ENCODE data around the gene NGB.

Gene NGB

DNA sequence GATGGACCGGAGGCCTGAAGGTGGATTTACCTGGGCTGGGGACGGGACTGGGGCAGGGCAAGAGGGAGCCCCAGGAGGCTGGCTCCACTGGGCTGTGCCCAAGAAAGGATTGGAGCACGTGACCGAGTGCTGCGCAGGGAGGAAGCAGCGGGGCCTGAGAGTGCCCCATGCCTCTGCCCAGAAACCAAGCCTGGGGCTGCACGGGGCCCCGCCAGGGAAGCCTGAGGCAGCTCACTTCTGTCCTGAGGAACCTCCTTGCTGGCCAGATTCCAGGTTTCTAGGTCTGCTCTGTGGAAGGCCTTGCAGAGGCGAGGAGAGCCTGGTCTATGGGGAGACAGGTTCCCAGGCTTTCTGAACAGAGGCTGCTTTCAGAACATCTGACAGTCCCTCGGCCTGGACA, 10.4 kb downstream of the NGB start:
- DNase-seq: no peak

DNA sequence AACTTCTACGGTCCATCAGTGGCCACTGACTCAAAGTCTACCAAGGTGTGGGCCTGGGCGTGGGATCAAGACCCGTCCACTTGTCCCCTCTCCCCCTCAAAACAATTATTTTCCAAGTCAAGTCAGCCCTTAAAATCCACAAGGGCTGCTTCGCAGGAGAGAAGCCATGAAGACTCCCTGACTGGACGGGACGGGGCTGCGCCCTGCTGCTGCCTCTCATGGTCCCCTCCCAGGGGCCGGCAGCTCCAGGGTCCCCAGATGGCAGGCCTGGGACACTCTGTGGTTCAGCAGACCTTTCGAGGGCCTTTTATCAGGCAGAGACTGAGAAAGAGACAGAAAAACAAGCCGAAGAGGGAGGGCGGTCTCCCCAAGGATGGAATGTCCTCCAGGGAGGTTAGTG, 10.8 kb downstream of the NGB start:
- DNase-seq: no peak

DNA sequence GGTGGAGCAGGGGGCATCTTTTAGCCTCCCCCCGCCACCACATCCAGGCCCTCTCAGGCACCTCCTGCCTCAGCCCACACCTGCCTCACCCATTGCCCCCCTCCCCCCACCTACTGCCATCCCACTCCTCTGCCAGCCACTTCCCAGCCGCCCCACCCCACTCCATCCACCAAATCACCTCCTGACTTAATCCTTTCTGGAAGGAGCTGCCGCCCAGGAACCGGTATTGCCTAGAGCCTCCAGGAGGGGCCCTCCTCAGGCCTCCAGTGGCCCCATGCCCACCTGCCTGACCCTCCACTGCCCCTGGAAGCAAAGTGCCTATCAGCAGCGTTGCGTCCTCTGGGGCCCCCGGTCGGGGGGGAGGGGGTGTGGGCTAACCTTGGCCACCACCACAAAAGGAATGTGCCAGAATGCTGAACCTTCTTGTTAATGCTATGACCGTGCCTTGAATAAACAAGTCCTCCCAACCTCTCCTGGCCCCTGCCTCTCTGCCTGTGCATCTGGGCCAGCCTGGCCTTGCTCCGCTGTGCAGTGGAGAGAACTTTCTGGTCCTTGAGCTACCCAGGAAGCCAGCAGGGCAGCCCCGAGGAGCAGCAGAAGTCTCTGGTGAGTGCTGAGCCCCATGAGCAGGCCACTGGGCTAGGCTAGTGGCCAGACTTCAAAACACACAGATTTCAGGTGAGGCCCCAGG, 11.8 kb downstream of the NGB start:
- DNase-seq: no peak

DNA sequence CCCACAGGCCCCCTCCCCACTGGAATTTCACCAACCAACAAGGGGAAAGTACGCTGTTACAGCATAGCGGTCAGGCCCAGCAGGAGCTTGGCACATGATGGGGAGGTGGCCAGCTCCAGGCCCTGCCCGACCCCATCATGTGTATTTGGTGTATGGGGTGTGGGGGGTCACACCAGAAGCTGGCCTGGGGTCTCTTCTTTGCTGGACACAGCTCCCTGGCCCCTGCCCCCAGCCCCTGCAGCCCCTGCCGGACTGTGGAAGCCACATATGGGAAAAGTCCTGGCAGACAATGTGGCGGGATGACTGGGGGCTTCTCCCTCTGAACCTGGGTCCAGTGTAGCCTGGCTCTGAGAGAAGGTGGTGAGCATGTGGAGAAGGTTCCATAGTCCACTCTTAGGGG, 12.4 kb downstream of the NGB start:
- DNase-seq: no peak

DNA sequence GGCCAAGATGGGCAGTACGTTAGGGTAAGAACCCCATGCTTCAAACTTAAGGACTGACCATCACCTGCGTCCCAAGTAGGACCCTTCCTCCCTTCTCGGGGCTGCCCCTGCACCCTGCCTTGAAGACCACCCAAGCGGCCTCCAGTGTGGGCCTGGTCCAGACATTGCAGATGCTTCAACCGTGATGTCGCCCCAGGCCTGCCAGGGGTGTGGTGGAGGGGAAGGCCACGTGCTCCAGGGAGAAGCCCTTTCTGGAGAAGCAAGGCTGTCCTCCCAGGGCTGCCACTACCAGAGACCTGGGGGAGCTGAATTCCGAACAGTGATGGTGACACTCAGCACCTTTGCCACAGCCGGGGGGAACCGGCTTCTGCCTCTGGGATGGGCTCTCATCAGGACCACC, 13.3 kb downstream of the NGB start:
- DNase-seq: no peak

DNA sequence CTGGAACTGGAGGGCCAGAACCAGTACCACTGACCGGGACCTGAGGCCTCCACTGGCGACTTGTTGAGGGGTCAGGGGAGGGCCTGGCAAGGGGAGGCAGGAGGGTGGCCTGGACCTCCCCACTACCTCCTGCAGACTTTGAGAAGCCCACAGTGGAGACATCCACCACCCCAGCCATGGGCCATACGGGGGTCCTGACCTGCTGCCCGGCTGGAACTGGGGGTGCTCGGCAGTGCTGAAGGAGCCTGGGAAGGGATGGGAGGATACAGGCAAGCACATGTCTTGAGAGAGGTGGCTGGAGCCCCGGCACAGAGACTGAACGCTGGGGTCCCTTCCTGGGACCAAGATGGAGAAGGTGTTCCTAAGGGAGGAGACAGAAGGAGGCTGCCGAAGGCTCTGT, 14.3 kb downstream of the NGB start:
- no peak for DNase-seq

DNA sequence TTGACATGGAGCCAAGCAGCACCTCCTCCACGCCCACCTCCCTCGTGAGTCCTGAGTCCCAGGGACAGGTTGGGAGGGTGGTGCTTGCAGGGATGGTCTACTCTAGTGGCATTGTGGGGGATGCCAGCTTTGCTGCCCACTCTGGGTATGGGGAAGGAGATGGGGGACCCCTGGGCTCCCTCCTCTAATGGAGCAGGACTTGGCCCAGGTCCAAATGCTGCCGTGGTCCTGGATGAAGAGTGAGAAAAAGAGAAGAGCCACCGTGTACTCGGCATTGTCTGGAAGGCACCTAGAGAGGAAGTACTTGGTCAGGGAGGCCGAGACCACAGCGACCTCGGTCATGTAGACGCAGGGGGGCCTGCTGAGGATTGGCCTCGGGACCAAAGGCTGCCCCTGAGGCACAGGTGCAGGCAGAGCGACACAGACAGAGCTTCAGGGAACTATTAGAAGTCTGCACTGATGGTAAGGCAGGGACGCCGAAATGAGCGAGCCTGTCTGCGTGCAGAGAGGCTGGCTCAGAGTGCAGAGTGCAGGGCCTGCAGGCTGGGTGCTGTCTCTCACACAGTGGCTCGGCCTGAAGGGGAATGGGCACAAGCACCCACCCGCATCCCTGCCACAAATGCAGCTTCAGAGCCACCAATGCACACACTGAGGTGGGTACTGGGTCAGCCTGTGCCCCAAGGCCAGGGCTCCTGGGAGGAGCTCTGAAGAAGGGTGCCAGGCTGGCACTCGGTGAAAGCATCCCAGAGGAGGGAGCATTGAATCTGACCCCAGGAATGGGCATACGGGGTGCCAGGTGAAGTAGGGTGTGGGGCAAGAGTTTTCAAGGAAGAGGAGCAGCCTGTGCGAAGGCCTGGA, 17.4 kb downstream of the NGB start:
- DNase-seq: no peak

DNA sequence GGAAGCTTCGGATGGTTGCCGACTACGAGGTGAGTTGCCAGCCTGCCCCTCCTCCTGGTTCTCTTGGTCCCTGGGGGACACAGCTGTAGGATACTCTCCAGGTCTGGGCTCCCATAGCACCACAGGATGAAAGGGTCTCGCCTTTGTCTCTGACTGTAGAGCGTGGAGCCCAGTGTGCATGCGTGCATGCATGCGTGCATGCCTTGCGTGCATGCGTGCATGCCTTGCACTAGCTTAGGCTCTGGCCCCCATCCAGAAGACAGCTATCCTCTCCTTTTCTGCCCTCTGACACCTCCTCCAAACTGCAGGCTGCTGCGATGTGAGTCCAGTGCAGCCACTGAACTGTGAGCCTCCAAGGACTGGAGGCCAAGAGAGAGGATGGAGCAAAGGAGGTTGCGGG, 19.1 kb downstream of the NGB start:
- DNase-seq: no peak

DNA sequence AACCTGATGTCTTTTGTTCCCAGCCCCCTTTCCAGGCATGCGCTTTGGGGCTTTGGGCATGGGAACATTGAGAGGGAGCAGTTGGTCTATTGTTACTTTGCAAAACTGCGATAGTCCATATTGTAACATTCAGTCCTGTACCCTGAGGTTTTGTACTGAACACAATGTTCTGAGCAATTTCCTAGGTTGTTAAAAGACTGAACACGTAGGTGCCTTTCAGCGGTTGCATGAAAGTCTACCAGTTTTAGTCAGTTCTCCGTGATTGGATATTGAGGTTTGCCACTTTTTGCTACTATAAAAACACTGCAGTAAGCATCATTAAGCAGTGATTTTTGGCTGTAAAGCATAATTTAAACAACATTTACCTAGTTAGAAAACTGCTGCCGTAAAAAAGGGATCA, 20.1 kb downstream of the NGB start:
- DNase-seq: no peak

DNA sequence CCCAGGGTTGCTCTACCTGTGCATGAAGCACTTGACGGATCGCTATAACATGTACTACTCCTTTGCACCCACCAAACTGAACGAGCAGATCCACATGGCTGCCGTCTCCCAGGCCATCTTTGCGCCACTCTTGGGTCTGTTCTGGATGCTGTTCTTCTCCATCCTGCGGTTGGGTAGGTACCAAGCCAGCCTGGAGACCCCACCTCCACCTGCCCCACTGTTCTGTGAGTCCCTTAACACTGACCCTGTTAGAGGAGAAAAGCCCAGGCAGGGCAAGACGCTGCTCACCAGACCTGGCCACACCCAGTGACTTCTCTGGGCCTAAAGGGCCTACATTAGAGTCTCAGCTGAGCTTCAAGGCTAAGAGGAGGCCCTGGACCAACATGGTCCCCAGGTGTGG, 21.7 kb downstream of the NGB start:
- DNase-seq: no peak

DNA sequence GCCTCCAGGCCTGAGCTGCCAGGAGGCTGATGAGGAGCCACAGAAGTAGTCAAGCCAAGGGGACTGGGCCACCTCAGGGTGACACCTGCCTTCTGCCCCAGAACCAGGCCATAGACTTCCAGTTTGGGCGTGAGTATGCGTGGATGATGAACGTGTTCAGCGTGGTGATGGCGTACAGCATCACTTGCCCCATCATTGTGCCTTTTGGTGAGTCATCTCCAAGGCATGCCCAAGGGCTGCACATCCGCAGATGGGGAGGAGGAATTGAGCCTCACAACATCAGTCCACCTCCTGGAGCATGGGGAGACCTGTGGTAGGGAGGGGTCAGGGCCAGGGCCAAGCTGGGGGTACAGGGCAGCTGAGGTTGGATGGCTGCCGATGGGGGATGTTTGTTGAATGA, 22.3 kb downstream of the NGB start:
- no peak for DNase-seq

DNA sequence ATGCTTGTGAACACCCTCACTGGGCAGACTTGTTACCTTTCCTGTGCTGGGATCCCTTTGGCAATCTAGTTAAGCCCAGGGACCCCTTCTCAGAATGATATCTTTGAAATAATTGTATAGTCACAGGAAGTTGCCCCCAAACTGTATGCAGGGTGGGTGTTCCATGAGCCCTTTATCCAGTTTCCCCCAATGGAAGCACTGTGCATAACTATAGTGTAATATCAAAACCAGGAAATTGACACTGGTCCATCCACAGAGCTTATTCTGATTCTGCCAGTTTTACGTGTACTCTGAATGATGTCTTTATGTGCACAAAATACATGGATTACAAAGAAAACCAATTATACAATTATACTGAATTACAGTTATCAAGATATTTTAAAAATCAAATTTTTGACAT, 24.2 kb downstream of the NGB start:
- no peak for DNase-seq

DNA sequence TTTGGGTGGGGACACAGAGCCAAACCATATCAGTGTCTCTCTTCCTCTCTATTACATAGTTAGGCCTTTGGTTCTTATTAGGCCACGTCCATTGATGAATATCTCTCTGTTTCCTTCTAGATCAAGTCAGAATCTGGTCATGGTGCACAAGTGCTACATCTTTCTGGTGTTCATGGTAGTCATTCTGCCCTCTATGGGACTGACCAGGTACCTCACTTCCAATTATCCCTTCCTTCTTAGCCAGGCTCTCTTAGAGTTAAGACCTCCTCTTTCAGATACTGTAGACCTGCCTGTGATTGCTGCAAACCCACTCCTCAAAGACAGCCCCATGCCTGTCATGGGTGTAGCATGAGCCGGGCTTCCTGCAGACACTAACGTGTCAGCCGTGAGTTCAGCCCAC, 25.2 kb downstream of the NGB start:
- no peak for DNase-seq

DNA sequence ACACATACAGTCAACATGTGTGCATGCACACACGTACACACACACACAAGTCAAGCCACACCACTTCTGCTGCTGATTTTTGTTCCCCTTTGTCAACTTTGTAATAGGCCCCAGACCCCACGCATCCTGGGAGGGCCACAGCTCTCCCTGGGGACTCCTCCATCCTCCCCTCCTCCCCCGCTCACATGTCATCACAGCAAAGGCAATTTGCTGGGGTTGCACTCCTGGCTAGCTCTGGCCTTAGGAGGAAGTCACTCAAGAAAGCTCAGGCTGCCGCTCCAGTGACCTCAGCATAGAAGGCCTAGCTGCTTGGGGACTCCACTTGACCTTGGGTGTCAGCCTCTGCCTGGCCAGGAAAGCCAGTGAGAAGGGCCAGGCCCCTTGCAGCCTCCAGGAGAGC, 27.2 kb downstream of the NGB start:
- no peak for DNase-seq

DNA sequence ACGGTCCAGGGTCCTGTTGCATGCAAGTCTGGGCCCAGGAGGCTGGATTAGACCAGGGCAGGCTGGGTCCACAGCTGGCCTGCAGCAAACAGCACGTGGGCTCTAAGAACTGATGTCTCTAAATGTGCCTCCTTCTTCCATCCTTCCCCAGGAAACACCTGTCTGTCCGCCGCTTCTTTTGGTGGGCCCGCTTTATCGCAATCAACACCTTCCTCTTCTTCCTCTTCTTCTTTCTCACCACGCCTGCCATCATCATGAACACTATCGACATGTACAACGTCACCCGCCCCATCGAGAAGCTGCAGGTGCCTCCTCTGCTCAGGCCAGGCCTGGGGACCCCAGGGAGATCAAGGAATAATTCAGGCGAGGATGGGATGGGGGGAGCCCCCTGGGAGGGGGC, 28.3 kb downstream of the NGB start:
- DNase-seq: no peak

DNA sequence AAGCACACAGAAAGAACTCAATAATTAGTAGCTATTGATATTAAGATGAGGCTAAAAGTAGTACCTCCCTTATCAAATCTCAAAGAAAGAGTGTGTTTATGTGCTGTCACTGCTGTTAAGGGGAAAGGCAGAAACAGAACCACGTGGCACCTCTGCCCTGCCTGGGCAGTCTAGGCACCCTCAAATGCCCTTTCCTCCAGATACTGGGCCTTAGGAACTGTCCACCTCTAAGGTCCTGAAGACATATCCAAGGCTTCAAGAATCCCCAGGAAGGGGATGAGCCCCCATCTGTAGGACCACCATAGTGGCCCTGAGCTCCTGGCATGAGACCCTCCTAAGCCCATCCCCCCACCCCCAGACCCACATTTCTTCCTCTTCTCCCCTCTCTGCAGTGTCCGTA, 29.1 kb downstream of the NGB start:
- DNase-seq: no peak

DNA sequence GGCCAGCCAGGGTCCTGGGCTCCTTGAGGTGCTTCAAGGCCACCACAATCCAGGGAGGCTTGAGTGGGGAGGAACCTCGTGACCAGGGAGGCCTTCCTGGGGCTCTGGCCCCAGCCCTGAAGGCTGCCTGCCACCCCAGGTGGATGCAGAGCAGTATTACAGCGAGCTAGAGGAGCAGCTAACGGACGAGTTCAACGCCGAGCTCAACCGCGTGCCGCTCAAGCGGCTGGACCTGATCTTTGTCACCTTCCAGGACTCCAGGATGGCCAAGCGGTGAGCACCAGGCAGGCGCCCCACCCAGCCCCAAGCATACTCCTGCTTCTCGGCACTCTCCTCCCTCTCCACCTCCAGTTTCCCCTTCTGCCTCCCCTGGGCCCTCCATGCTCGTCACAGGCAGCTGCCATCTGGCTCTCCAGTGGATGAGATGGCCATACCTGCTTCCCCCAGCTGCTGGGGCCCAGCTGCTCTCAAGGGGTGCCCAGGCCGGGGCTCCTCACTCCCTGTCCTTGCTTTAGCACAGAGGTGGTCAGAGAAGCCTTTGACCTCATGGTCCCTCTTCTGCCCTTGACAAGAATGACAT, 30.6 kb downstream of the NGB start:
- no peak for DNase-seq

DNA sequence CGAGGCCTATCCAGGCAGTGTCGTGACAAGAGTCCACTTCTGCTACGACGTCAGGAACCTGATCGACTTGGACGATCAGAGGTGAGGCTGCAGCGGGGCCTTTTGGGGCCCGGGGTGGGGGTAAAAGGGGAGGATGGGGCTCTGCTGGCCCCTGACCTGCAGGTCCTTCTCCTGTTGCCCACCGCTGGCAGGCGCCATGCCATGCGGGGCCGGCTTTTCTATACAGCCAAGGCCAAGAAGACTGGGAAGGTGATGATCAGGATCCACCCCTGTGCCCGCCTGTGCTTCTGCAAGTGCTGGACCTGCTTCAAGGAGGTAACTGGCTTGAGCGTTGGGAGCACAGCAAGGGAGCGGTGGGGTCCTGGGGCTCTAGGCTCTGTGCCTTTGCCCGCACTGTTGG, 31.6 kb downstream of the NGB start:
- no peak for DNase-seq

DNA sequence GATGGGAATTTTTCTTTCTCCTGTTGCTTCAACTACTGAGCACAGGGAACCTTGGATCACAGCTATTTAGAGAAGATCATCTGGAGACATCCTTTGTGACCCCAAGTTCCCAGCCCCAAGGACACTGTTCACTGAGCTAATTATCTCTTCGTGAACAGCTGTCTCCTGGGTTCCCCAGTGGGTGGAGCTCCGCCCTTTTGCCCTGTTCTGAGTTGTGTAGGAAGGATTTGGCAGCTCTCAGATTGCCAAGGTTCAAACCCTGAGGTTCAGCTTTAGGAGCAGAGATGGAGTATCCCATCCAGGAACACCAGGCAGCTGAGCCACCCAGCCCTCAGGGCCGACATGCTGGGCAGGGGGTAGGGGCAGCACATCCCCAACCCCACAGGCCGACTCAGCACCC, 32.0 kb downstream of the NGB start:
- no peak for DNase-seq

DNA sequence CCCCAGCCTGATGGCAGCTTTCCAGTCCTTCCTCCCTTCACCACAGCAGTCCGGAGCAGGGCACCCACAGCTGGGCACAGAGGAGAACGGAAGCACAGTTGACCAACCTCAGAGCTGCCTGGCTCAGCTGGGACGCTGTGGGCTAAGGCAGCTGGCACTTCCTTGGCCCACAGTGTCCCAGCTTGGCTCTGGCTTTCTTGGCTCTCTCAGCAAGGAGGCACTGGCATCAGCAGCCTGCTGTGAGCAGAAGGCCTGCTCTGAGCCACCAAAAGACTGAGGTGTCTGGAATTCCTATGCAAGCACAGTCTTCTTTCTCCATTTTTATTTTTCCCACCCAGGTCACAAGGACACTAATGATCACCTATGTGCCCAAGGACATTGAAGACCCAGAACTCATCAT, 32.6 kb downstream of the NGB start:
- peak; percentile 9 to 18 for DNase-seq

DNA sequence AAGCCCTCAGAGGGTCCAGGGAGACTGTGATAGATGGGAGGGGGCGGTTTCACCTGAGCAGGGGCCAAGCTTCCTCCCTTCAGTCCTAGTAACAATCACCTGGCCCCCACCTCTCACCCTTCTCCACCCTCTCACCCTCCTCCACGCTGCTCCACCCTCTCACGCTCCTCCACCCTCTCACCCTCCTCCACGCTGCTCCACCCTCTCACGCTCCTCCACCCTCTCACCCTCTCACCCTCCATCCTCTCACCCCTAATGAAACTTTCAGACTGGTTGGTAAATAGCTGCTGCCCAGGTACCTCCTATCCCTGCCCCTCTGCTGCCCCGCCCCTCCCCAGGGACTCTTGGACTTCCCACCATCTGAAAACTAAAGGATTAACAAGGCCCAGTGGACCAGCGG, 34.2 kb downstream of the NGB start:
- no peak for DNase-seq

DNA sequence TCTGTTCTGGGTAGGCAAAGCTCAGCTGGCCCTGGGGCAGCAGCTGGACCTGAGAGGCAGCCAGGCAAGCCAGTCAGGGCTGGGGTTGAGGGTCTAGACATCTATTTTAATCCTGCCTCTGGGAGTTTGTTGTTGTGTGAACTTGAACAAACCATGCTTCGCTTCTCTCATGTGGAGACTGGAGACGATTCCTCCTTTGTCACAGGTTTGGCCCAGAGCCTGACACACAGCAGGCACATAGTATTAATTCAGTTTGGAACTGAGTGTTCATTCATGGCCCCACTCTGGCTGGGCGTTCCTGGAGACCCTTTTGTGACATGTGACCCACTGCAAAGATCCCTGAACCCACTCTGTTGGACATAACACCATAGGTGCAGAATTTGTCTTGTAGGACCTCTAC, 39.3 kb downstream of the NGB start:
- no peak for DNase-seq

DNA sequence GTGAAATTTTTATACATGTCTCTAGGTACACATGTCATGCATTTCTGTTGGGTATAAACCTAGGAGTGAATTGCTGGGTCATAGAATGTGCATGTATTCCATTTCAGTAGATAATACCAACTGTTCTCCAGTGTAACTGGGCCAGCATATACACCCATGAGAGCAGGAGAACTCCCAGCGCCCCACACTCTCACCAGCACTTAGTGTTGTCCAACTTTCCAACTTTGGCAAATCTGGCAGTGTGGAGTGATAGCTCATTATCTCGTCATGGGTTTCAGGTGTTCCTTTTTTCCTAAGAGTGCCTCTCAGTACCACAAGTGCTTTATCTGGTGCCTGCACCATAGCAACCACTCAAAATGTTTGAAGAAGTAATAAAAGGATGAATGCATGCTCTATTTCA, 40.1 kb downstream of the NGB start:
- no peak for DNase-seq

DNA sequence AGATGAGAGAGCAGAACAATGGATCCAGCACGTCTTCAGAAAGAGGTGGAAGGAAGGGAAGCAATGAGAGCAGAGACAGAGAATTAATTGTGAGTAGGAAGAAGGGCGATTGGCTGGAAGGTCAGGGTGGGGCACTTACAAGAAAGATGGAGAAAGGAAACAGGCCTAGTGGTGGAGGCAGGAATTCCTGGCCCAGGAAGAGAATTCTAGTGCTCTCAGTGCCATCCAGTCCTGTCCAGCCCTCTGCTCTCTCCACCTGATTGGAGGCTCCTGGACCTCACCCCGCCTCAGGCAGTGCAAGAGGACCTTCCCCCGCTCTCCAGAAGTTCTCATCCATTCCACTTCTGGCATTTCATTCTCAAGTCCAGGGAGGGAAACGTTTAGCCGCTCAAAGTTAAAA, 43.0 kb downstream of the NGB start:
- no peak for DNase-seq
